ENCODE measurements around the gene DDR2.

GRCh38 chr1:162662013-162662412 is 29.7 kb downstream of the DDR2 start:
- TF ChIP-seq EZH2 (IDR thresholded peaks at IDR 0.05) (no peak), POLR2AphosphoS5 (IDR thresholded peaks at IDR 0.05; ENCODE audit: borderline replicate concordance, low read depth, low read length) (no peak)
